Epidermal melanocyte (primary cell): ENCODE results near the gene COX10.

Experiments used
- DNase-seq: peaks from one replicate; pipeline ENCODE4 v3.0.0; 2011; ENCODE audit warnings: low spot score; ENCODE audit not compliant: insufficient read length

COX10 gene

DNA sequence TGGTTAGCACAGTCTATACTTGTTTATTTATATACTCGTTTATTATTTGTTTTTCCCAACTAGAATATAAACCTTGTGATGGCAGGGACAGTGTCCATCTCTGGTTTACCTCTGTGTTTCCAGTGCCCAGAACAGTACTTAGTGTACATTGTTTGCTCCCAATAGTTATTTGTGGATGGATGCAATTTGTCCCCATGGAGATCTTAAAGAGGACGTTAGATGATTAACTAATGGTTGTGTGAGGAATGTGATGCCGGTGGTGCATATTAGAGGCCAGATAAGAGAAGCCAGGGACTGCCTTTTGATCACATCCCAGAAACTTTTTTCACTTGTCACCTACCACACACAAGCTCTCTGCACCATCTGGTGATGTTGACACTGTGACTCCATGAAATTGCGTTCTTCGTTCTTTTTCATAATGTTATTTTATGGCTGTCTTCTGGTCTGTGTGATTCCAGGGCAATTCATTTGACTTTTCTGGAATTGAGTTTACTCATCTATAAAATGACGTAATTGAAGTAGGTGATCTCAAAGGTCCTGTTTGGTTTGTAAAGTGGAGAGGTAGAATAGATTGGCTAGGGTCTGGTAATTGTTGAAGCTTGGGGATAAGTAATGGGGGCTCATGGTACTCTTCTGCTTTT, 1.2 kb downstream of the COX10 start:
- DNase-seq = no peak

- no peak for DNase-seq
Observed at GRCh38 chr17:14072881-14073280, 3.6 kb downstream of the COX10 start.

DNA sequence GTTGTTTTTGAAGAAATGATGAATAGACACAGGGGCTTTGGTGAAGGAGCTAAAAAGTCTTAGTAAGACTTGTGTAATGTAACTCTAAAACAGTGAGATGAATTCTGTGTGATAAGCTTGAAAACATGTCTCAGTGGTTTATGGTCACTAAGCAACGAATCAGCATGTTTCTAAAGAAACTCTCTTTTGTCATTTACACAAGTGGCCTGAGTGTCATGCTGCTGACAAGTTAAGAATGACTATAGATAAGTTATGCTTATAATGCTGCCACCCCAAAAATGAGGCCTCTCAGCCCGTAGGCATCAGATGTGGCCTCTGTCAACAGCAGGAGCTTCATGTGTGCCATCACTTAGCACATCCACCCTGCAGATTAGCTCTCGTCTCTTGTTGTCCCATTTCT, 8.7 kb downstream of the COX10 start:
- no peak for DNase-seq

DNA sequence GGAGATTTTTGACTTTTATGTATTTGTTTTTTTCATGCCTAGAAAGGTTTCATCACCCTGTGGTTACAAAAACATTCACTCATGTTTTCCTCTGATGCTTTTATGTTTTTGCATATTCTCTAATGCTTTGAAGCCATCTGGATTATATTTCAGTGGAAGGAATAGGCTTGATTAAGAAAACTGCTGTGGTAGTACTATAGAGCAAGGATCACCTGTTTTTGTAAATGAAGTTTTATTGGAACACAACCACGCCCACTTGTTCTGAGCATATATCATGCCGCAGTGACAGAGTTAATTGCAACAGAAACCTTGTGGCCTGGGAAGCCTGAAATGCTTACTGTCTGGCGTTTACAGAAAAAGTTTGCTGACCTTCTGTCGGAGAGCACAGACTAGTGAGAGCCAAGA, 11.5 kb downstream of the COX10 start:
- no peak for DNase-seq

DNA sequence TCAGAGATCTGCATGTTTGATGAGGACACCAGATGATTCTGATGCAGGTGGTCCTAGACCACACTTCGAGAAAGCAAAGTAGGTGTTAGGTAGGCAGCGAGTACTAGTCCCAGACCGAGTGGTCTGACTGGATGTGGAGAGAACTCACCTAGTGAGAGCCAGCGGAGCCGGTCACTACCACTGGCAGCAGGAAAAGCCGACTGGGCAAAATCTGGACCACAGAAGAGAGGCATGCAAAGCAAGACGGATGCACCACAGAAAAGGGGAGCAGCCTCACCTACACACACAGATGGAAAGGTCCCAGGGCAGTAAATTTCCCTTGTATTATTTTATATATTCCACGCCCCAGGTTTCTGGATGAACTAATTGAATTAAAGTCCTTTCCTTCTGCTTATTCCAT, 13.5 kb downstream of the COX10 start:
- DNase-seq = no peak

GRCh38 chr17:14084955-14085354, 15.7 kb downstream of the COX10 start:
- DNase-seq = no peak

- no peak for DNase-seq
Observed at GRCh38 chr17:14086189-14086588, 16.9 kb downstream of the COX10 start.

GRCh38 chr17:14089179-14089578, 19.9 kb downstream of the COX10 start:
- no peak for DNase-seq

DNA sequence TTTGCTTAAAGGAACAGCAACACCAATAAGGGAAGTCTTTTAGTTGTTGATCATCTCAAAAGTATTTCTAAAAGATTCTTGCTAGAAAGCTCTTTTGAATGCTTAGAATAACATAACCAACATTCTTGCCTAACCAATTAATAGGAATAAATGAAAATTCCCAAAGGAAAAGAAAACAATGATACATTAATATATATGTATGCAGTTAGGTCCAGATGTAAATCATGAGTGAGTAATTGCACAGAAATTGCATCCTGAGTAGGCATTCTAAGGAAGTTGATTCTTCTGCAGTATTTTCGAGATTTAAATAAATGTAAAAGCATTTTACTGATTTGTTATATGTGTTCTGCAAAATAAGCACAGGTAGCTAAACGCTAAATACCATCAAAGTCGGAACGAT, 22.1 kb downstream of the COX10 start:
- no peak for DNase-seq

DNA sequence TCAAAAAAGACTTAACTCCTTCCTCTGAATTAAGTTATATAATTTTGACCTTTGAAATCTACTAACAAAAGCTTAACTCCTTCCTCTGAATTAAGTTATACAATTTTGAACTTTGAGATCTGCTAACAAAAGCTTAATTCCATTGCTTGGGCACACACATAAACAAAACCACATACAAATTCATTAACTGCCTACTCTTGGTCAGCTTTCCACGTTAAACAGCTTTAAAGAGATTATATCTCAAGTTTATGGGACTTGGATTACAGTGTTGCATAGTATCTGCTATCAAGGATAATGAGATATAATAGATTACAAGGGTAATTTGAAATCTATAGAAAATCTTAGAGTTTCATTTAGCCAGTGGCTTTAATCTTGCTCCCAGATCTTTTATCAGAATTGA, 23.5 kb downstream of the COX10 start:
- no peak for DNase-seq

DNA sequence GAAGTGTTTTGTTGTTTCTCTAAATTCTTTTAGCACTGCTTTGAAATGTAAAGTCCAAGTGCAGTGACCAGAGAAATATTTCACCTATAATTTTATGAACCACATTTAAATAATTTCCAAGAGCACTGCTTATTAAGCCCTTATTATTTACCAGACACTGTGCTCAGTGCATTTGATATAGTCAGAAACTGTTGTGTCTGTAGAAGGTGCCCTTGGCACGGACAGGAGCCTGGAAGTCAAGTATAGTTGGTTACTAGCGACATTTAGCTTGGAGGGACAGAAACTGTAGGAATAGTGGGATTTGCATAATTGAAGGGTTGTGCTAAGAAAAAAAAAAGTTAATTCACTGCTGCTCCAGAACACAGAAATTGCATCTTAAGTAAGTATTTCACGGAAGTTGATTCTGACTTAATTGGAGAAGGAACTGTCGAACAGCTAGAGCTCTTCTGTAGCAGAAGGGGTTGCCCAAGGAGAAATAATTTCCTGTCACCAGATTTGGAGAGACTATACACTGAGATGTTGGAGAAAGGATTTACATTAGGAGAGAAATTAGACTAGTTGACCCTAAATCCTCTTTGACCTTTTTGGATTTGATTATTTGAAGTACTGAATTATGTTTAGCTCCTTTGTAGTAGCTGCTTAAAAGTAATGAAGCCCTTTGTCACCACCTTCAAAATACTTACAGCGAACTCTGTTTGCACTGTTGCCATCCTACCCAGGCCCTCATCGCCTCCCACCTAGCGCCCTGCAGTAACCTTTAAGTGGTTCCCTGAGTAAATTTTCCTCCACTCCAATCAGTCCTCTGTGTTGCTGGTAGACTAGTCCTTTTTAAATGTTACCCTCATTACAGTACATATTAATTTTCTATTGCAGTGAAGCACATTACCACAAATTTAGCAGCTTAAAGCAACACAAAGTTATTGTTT, 25.6 kb downstream of the COX10 start:
- DNase-seq = no peak

DNA sequence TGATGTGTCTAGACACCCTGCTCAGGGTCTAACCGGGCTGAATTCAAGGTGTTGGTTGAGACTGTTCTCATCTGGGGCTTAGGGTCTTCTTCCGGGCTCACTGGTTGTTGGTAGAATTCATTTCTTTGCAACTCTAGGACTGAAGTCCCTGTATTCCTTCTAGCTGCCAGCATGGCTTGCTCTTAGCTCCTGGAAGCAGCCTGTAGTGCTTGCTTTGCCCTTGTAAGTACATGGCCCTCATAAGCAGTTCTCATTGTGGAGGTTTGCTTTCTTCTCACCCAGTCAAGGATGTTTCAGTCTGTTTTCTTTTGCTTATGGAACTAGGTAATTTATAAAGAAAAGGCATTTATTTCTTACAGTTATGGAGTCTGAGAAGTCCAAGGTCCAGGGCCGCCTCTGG, 26.3 kb downstream of the COX10 start:
- DNase-seq = no peak

GRCh38 chr17:14098246-14098645, 28.9 kb downstream of the COX10 start:
- no peak for DNase-seq

- DNase-seq = no peak
Observed at GRCh38 chr17:14101976-14102375, 32.7 kb downstream of the COX10 start.

DNA sequence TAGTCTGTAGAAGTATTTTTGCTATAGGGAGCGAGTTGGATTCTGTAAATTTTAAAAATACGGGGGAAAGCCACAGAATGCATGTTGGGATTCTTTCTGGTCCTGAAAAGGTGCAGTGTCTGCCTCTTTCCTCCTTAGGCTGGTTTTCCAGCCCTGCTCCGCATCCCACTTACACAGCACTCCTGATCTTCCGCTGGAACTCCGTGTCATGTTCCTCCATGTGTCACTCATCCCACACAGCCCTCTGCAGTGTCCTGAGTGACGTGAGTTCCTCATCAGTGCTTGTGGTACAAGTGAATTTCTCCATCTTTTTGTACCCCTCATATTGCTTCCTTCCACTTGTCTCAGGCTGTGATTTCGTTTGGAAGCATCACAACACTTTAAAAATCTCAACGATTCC, 34.5 kb downstream of the COX10 start:
- DNase-seq = no peak

GRCh38 chr17:14104734-14105133, 35.4 kb downstream of the COX10 start:
- no peak for DNase-seq

GRCh38 chr17:14107889-14108288, 38.6 kb downstream of the COX10 start:
- no peak for DNase-seq

DNA sequence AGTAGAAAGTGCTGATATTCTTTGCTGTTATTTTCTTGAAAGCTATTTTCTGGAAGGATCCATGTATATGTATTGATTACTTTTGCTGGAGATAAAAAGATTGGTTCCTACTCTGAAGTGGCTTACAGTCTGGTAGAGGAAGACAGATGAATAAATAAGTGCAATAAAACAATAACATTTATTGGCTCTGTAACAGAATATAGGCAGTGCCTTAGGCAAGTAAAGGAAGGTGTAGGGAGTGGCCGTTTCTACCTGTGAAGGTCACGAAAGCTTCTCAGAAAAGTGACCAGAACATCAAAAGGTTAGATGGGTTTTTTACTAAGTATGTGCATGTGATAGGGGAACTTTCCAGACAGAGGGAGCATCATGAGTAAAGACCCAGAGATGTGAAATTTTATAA, 43.1 kb downstream of the COX10 start:
- no peak for DNase-seq

- DNase-seq = no peak
Observed at GRCh38 chr17:14113137-14113536, 43.8 kb downstream of the COX10 start.

DNA sequence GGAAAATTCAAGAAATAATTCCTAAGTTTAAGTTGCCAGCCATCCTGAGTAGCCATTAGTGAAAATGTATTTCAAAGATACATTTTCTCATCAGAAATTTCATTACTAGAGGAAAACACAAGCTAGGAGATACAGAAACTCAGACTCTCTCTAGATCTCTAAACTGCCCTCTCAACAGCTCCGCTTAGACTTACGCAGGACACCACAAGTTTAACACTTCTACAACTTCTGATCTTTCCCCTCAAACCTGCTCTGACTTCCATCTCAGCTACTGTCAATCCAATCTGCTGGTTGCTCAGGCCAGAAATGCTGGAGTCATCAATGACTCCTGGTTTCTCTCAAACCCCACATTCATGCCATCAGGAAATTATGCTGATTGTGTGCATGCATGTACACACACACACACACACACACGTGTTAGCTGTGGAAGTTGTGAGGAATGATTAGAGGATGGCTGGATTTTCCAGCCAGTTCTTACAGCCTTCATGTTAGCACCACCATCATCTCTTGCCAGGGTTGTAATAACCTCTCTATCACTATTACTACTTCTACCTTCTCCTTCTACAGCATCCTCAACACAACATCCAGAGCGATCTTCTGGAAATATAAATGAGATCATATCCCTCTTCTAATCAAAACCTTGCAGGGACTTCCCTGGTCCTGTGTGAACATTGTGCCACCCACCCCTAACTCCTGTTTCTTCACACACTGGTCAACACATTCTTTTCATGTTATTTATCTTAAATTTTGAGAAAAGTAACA, 47.1 kb downstream of the COX10 start:
- DNase-seq = no peak

DNA sequence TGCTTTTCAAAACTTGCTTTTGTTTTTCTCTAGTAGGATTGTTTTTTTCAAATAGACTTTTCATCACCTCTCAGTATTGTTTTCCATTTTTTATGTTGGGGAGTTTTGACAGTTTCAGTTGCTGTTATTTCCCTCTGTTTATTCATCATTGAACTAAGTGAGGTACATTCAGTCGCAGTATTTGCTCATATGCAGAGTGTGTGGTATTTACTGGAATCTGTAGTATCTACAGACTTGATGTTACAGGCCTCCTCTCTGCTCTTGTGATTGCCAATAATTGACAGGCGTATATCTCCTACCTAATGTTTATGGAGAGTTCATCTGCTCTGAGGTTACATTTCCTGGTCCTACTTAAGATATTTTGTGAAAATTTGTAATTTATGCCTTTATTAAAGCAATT, 49.6 kb downstream of the COX10 start:
- no peak for DNase-seq

GRCh38 chr17:14119546-14119945, 50.2 kb downstream of the COX10 start:
- DNase-seq = no peak
